OCI-LY1 (cell line): ENCODE data around the gene DRD3.

ENCODE experiments used
- CTCF ChIP-seq: fragments of 200-600 bp; sonication (generic), shearing (Covaris generic); IDR thresholded peaks from 2 replicates; pipeline ENCODE4 v1.5.1; 2017; ENCODE audit warnings: mild to moderate bottlenecking, antibody characterized with exemption, low read length, moderate library complexity, mixed read lengths
- EZH2 ChIP-seq: fragments of 200-600 bp; sonication (generic), shearing (Covaris generic); IDR thresholded peaks from 2 replicates; pipeline ENCODE4 v1.8.0; 2017; ENCODE audit warnings: borderline replicate concordance, mixed run types, mild to moderate bottlenecking, antibody characterized with exemption, low read length, moderate library complexity, mixed read lengths

GRCh38 chr3:114176487-114176886, 2.4 kb downstream of the DRD3 start:
- TF ChIP-seq EZH2: no peak
- no peak for TF ChIP-seq CTCF
